ENCODE measurements around the gene GAS5.

The GAS5 gene

GRCh38 chr1:173832748-173833147 is 35.0 kb downstream of the GAS5 start:
- Mint-ChIP-seq H3K4me3 (no peak overlapping the region), H3K27me3 (ENCODE audit: low read depth) (no peaks in the 10 kb centered on the region), H3K4me1 (ENCODE audit: low read depth) (peaks cover 7% of the 10 kb centered on the region), H3K27ac (no peak overlapping the region), H3K9me3 (no peaks in the 10 kb centered on the region), H3K36me3 (ENCODE audit: low read depth) (peaks cover 32% of the 10 kb centered on the region)
- no peak for DNase-seq (ENCODE audit: low spot score)

- Mint-ChIP-seq H3K9me3 (no peaks in the 10 kb centered on the region), H3K4me3 (no peak overlapping the region), H3K27ac (no peak overlapping the region)
Measured at GRCh38 chr1:173827611-173828010, 40.2 kb downstream of the GAS5 start.

GRCh38 chr1:173824315-173825081 is 43.3 kb downstream of the GAS5 start, which contains the start of the genes CENPL and DARS2:
TSS of gene CENPL (minus strand) at chr1:173824883. CDS start at chr1:173811299, 13,584 bp downstream.
TSS of gene DARS2 (plus strand) at chr1:173824673. CDS start at chr1:173825230, 557 bp downstream.
- peaks cover 43% of the 10 kb centered on the region for H3K4me1 Mint-ChIP-seq (ENCODE audit: low read depth)
- H3K36me3 Mint-ChIP-seq (ENCODE audit: low read depth): peaks cover 40% of the 10 kb centered on the region
- H3K9me3 Mint-ChIP-seq: no peaks in the 10 kb centered on the region
- H3K27ac Mint-ChIP-seq: peak within 1 kb of the TSS; percentile 98
- H3K4me3 Mint-ChIP-seq: peak within 1 kb of the TSS; percentile 94
- DNase-seq (ENCODE audit: low spot score): peak; percentile 91
- no peaks in the 10 kb centered on the region for H3K27me3 Mint-ChIP-seq (ENCODE audit: low read depth)

More at GRCh38 chr1:173827611-173828010, 40.2 kb downstream of the GAS5 start:
- peaks cover 26% of the 10 kb centered on the region for H3K4me1 Mint-ChIP-seq (ENCODE audit: low read depth)
- no peaks in the 10 kb centered on the region for H3K27me3 Mint-ChIP-seq (ENCODE audit: low read depth)
- no peak for DNase-seq (ENCODE audit: low spot score)
- peaks cover 28% of the 10 kb centered on the region for H3K36me3 Mint-ChIP-seq (ENCODE audit: low read depth)

GRCh38 chr1:173823781-173824314 is 43.9 kb downstream of the GAS5 start:
- DNase-seq (ENCODE audit: low spot score): no peak
- Mint-ChIP-seq H3K4me1 (ENCODE audit: low read depth) (peaks cover 40% of the 10 kb centered on the region), H3K27ac (peak overlapping the region; percentile 98), H3K27me3 (ENCODE audit: low read depth) (no peaks in the 10 kb centered on the region), H3K4me3 (peak overlapping the region; percentile 94), H3K36me3 (ENCODE audit: low read depth) (peaks cover 37% of the 10 kb centered on the region), H3K9me3 (no peaks in the 10 kb centered on the region)

GRCh38 chr1:173821680-173822079 is 46.1 kb downstream of the GAS5 start:
- peaks cover 50% of the 10 kb centered on the region for H3K36me3 Mint-ChIP-seq (ENCODE audit: low read depth)
- peaks cover 36% of the 10 kb centered on the region for H3K4me1 Mint-ChIP-seq (ENCODE audit: low read depth)
- peak overlapping the region; percentile 94 for H3K4me3 Mint-ChIP-seq
- H3K27ac Mint-ChIP-seq: no peak overlapping the region
- H3K27me3 Mint-ChIP-seq (ENCODE audit: low read depth): no peaks in the 10 kb centered on the region
- DNase-seq (ENCODE audit: low spot score): no peak
- no peaks in the 10 kb centered on the region for H3K9me3 Mint-ChIP-seq

- no peak overlapping the region for H3K27ac Mint-ChIP-seq
- peaks cover 71% of the 10 kb centered on the region for H3K36me3 Mint-ChIP-seq (ENCODE audit: low read depth)
- no peaks in the 10 kb centered on the region for H3K27me3 Mint-ChIP-seq (ENCODE audit: low read depth)
- peaks cover 54% of the 10 kb centered on the region for H3K4me1 Mint-ChIP-seq (ENCODE audit: low read depth)
- H3K9me3 Mint-ChIP-seq: no peaks in the 10 kb centered on the region
- DNase-seq (ENCODE audit: low spot score): no peak
- no peak overlapping the region for H3K4me3 Mint-ChIP-seq
Measured at GRCh38 chr1:173818459-173818858, 49.3 kb downstream of the GAS5 start.

Measured in T-helper 2 cell treated with Interferon-gamma antibody and Interleukin-4, amounts not matched to agents 5 μg/mL and 100 μg/mL, for 36 hours (primary cell).